ENCODE data around the gene CDT1. TPM values are rescaled to one million over a fixed set of nuclear protein-coding genes. Genes with fewer than 3 reads are reported as not detected.
A peak's percentile ranks its signal among the peaks of the same experiment; 100 is the strongest.
"Not testable (repeated sequence)": the region's sequence is repeated elsewhere in the genome, so short reads cannot be mapped to it uniquely, and the experiment has no call there.

The CDT1 gene
- total and polyA plus RNA-seq, 4 experiments from 2014 or later, result 0.17 to 0.26 (median 0.18) TPM

GRCh38 chr16:88788749-88789148, 14.8 kb upstream of the CDT1 start:
- H3K27ac Mint-ChIP-seq, result peak overlapping the region in 1 of 7 donors; percentile 84
- peaks cover 49% of the 10 kb centered on the region for H3K4me1 ChIP-seq (ENCODE audit: insufficient read depth, low read length)
- H3K36me3 Mint-ChIP-seq; H3K9me3 Mint-ChIP-seq; H3K4me3 ChIP-seq (ENCODE audit: low read length in 2 of 2); H3K27me3 ChIP-seq (ENCODE audit: insufficient read depth, low read length); DNase-seq; H3K27ac ChIP-seq (ENCODE audit: low read depth, low read length); H3K4me3 Mint-ChIP-seq; intact Hi-C loops (cut with micrococcal nuclease); H3K36me3 ChIP-seq (ENCODE audit: insufficient read depth, low read length); H3K9me3 ChIP-seq (ENCODE audit: control insufficient read depth in 1 of 2, low read length in 2 of 2); H3K27me3 Mint-ChIP-seq: not testable (repeated sequence)
- ChIA-PET POLR2A (ENCODE audit: partially characterized antibody) (interaction anchor here (0.8 to 2.4 kb wide), 3 partner anchors 11 to 14 kb away, joined by 3 to 7 read pairs (median 5); partner anchors contain the start of gene CDT1), CTCF (ENCODE audit: partially characterized antibody) (interaction anchor here (1.5 to 2.1 kb wide), 2 partner anchors 12 to 30 kb away, joined by 5 to 7 read pairs; no protein-coding TSS in a partner anchor)
- H3K4me1 Mint-ChIP-seq, result peaks cover 19 to 44% (median 32%) of the 10 kb centered on the region in 4 donors

DNA sequence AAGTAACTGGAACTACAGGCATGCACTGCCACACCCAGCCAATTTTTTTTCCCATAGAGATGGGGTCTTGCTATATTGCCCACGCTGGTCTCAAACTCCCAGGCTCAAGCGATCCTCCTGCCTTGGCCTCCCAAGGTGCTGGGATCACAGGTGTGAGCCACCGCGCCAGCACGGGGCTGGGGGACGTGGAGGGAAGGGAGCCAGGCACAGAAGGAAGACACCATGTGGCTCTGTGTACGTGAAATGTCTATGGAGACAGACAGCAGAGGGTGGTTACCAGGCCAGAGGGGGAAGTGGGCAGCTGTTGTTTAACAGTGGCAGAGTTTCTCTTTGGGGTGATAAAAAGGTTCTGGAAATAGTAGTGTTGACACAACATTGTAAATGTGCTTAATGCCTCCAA, 14.0 kb upstream of the CDT1 start:
- Mint-ChIP-seq H3K9me3 (no peaks in the 10 kb centered on the region), H3K27me3 (no peaks in the 10 kb centered on the region), H3K4me3 (peak overlapping the region in 7 of 8 donors; percentile 24 to 85 (median 60)), H3K27ac (peak overlapping the region; percentile 36 to 95 (median 88)), H3K4me1 (peaks cover 21 to 50% (median 35%) of the 10 kb centered on the region in 4 donors), H3K36me3 (no peaks in the 10 kb centered on the region)
- Histone ChIP-seq H3K27me3 (ENCODE audit: insufficient read depth, low read length) (no peaks in the 10 kb centered on the region), H3K4me1 (ENCODE audit: insufficient read depth, low read length) (peaks cover 53% of the 10 kb centered on the region), H3K36me3 (ENCODE audit: insufficient read depth, low read length) (no peaks in the 10 kb centered on the region), H3K4me3 (ENCODE audit: low read length in 2 of 2) (no peak overlapping the region), H3K27ac (ENCODE audit: low read depth, low read length) (no peak overlapping the region), H3K9me3 (ENCODE audit: control insufficient read depth in 1 of 2, low read length in 2 of 2) (no peaks in the 10 kb centered on the region)
- no peak for DNase-seq
- CTCF ChIA-PET (ENCODE audit: partially characterized antibody), result no interaction called here
- intact Hi-C loops (cut with micrococcal nuclease), result no loop called here
- POLR2A ChIA-PET (ENCODE audit: partially characterized antibody), result interaction anchor here (0.8 kb wide), 1 partner anchor 11 kb away, joined by 3 read pairs; no protein-coding TSS in a partner anchor

DNA sequence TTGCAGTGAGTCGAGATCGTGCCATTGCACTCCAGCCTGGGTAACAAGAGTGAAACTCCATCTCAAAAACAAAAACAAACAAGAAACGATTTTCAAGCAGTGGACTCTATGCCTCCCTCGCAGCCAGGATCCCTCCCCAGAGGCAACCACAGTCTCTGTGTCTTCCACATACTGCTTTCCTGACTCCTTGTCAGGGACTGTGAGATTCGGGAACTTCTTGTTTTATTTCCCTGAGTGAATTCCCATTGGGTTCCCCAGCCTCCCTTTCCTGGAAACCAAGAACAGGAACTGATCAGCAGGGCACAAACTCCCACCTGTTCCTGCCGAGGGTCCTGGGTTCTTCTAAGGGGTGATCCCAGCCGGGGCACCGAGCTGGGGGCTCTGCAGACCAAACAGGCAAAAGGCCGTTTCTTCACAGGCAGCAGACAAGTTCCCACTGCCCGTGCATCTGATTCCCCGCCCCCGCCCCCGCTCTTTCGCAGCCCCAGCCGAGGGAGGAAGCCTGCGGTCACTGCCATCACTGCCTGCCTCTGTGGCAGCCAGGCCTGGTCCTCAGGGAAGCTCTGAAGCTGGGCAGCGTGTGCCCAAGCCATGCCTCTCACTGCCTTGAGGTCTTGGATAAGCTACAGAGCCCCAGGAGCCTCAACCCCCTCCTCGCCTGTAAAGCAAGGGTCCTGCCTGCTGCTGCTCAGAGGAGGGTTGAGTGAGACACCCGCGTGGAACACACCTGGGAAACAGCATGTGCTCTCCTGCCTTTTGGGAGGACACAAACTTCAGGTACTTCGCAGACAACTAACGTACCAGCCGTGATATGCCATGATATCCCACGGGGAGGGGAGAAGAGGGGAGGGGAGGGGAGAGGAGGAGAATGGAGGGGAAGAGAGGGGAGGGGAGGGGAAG, 13.0 kb upstream of the CDT1 start:
- ChIA-PET POLR2A (ENCODE audit: partially characterized antibody) (interaction anchor here (0.8 kb wide), 1 partner anchor 427 kb away, joined by 3 read pairs; the partner anchor contains the start of gene ZNF778), CTCF (ENCODE audit: partially characterized antibody) (no interaction called here)
- peak overlapping the region; percentile 67 to 85 (median 76) for H3K4me3 Mint-ChIP-seq
- H3K9me3 Mint-ChIP-seq, result no peaks in the 10 kb centered on the region
- H3K4me1 Mint-ChIP-seq, result peaks cover 29 to 59% (median 44%) of the 10 kb centered on the region in 4 donors
- DNase-seq, result peak; percentile 51 to 78 (median 55)
- Histone ChIP-seq H3K27me3 (ENCODE audit: insufficient read depth, low read length) (no peaks in the 10 kb centered on the region), H3K4me3 (ENCODE audit: low read length in 2 of 2) (peak overlapping the region; percentile 22 to 32), H3K4me1 (ENCODE audit: insufficient read depth, low read length) (peaks cover 62% of the 10 kb centered on the region), H3K9me3 (ENCODE audit: control insufficient read depth in 1 of 2, low read length in 2 of 2) (no peaks in the 10 kb centered on the region), H3K36me3 (ENCODE audit: insufficient read depth, low read length) (no peaks in the 10 kb centered on the region), H3K27ac (ENCODE audit: low read depth, low read length) (peak overlapping the region; percentile 38)
- no peaks in the 10 kb centered on the region for H3K36me3 Mint-ChIP-seq
- H3K27ac Mint-ChIP-seq, result peak overlapping the region; percentile 75 to 95 (median 91)
- intact Hi-C loops (cut with micrococcal nuclease), result loop anchor here (1.0 kb wide), 1 partner anchor 13 kb away; the partner anchor contains the start of gene CDT1
- no peaks in the 10 kb centered on the region for H3K27me3 Mint-ChIP-seq

DNA sequence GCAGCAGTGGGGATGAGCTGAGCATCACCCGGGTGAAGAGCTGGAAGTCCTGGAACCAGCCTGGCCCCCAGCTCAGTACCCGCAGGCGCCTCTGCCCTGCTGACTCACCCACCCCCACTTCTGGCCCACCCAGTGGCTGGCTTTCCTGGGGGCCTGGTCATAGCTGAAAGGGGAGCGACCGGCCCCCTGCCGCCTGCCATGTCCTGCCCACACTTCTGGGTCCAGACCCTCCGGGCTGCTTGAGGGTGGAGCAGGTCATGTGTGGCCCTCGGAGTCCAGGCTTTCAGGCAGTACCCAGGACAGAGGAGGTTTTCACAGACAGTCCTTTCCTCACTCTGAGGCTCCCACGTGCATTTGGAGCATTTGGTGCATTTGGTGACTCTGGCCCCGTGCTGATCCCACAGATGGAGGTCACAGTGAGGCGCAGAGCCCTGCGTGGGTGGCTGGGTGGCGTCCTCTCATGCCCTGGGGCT, 11.5 kb upstream of the CDT1 start:
- H3K27ac Mint-ChIP-seq, result peak overlapping the region in 5 of 7 donors; percentile 47 to 90 (median 75)

DNA sequence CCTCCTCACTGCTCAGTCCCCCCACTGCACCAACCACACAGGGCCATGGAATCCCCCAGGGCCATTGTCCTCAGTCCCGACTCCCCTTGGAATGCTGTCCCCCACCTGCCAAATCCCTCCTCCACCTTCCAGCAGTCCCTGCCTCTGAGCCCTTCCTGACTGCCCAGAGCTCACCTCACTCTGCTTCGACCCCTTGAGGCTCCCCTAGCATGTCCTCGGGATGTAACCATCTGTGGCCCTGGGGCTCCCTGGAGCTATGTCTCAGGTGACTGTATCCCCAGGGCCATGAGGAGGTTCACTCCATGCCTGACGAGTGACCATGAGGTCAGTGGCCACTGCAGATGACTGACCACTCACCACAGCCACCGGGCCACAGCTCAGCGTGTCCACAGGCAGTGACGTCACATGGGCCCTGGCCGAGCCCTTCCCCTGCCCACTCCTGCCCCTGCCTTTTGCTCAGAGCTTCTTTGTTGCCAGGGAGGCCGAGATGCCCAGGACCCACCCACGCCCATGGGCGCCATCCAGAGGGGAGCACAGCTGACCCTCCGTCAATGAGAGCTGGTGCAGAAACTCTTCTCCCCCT, 10.8 kb upstream of the CDT1 start:
- intact Hi-C loops (cut with micrococcal nuclease), result no loop called here
- no peaks in the 10 kb centered on the region for H3K27me3 Mint-ChIP-seq
- H3K4me3 Mint-ChIP-seq, result peak overlapping the region in 5 of 8 donors; percentile 23 to 57 (median 38)
- H3K27me3 ChIP-seq (ENCODE audit: insufficient read depth, low read length), result no peaks in the 10 kb centered on the region
- H3K27ac Mint-ChIP-seq, result peak overlapping the region in 6 of 7 donors; percentile 48 to 90 (median 81)
- CTCF ChIA-PET (ENCODE audit: partially characterized antibody), result interaction anchor here (0.9 to 1.2 kb wide), 2 partner anchors 10 to 65 kb away, joined by 3 to 4 read pairs; partner anchors contain the start of genes CDT1, GALNS and TRAPPC2L
- peak overlapping the region; percentile 10 for H3K27ac ChIP-seq (ENCODE audit: low read depth, low read length)
- no peak for DNase-seq
- POLR2A ChIA-PET (ENCODE audit: partially characterized antibody), result interaction anchor here (1.3 kb wide), 1 partner anchor 715 kb away, joined by 4 read pairs; the partner anchor contains the start of gene SPG7
- peaks cover 29 to 67% (median 50%) of the 10 kb centered on the region in 4 donors for H3K4me1 Mint-ChIP-seq
- no peaks in the 10 kb centered on the region for H3K9me3 ChIP-seq (ENCODE audit: control insufficient read depth in 1 of 2, low read length in 2 of 2)
- peaks cover 68% of the 10 kb centered on the region for H3K4me1 ChIP-seq (ENCODE audit: insufficient read depth, low read length)
- no peaks in the 10 kb centered on the region for H3K36me3 Mint-ChIP-seq
- H3K4me3 ChIP-seq (ENCODE audit: low read length in 2 of 2), result no peak overlapping the region
- H3K36me3 ChIP-seq (ENCODE audit: insufficient read depth, low read length), result no peaks in the 10 kb centered on the region
- H3K9me3 Mint-ChIP-seq, result no peaks in the 10 kb centered on the region

More for the DNA sequence above, 11.5 kb upstream of the CDT1 start:
- no peaks in the 10 kb centered on the region for H3K36me3 Mint-ChIP-seq
- intact Hi-C loops (cut with micrococcal nuclease), result no loop called here
- Histone ChIP-seq H3K9me3 (ENCODE audit: control insufficient read depth in 1 of 2, low read length in 2 of 2) (no peaks in the 10 kb centered on the region), H3K4me3 (ENCODE audit: low read length in 2 of 2) (no peak overlapping the region), H3K27ac (ENCODE audit: low read depth, low read length) (peak overlapping the region; percentile 10), H3K4me1 (ENCODE audit: insufficient read depth, low read length) (peaks cover 68% of the 10 kb centered on the region), H3K36me3 (ENCODE audit: insufficient read depth, low read length) (no peaks in the 10 kb centered on the region), H3K27me3 (ENCODE audit: insufficient read depth, low read length) (no peaks in the 10 kb centered on the region)
- H3K9me3 Mint-ChIP-seq, result no peaks in the 10 kb centered on the region
- POLR2A ChIA-PET (ENCODE audit: partially characterized antibody), result interaction anchor here (1.3 kb wide), 1 partner anchor 716 kb away, joined by 4 read pairs; the partner anchor contains the start of gene SPG7
- CTCF ChIA-PET (ENCODE audit: partially characterized antibody), result no interaction called here
- H3K27me3 Mint-ChIP-seq, result no peaks in the 10 kb centered on the region
- DNase-seq, result no peak
- peak overlapping the region in 3 of 8 donors; percentile 4 to 38 (median 36) for H3K4me3 Mint-ChIP-seq
- peaks cover 29 to 67% (median 50%) of the 10 kb centered on the region in 4 donors for H3K4me1 Mint-ChIP-seq

DNA sequence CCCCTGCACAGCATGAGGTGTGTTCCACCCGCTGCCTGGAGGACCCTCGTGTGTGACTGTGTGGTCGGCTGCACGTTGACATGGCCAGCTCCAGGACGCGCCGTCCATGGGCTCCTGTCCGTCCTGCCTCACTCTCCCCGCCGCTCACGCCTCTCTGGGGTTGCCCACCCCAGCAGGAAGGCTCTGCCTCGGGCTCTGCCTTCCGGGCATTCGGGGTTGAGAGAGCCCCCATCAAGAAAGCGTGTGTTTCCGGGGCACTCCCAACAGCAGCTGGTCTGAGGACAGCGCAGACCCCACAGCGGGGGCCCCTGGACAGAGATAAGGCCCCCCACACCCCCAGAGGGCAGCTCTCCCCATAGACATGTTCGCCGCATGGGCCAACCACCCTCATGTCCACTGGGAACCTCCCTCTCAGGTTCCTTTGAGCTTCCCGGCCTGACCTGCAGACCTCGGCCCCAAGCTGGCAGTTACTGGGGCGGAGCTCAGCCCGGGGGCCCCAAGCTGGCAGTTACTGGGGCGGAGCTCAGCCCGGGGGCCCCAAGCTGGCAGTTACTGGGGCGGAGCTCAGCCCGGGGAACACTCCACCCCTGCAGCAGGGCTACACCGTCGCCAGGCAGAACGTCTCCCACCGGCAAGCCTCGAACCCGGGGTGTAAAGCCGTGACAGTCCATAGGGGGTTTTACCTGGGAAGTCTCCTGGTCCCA, 10.2 kb upstream of the CDT1 start:
- intact Hi-C loops (cut with micrococcal nuclease), result no loop called here
- no peak overlapping the region for H3K4me3 ChIP-seq (ENCODE audit: low read length in 2 of 2)
- peaks cover 68% of the 10 kb centered on the region for H3K4me1 ChIP-seq (ENCODE audit: insufficient read depth, low read length)
- ChIA-PET CTCF (ENCODE audit: partially characterized antibody) (interaction anchor here (0.9 to 1.3 kb wide), 4 partner anchors 7 to 64 kb away, joined by 3 to 5 read pairs (median 4); partner anchors contain the start of genes CDT1, GALNS and TRAPPC2L), POLR2A (ENCODE audit: partially characterized antibody) (interaction anchor here (1.3 kb wide), 1 partner anchor 715 kb away, joined by 4 read pairs; the partner anchor contains the start of gene SPG7)
- peak overlapping the region in 5 of 7 donors; percentile 60 to 90 (median 76) for H3K27ac Mint-ChIP-seq
- H3K9me3 ChIP-seq (ENCODE audit: control insufficient read depth in 1 of 2, low read length in 2 of 2), result no peaks in the 10 kb centered on the region
- H3K9me3 Mint-ChIP-seq, result no peaks in the 10 kb centered on the region
- no peak for DNase-seq
- H3K4me3 Mint-ChIP-seq, result peak overlapping the region in 4 of 8 donors; percentile 36 to 62 (median 45)
- H3K36me3 ChIP-seq (ENCODE audit: insufficient read depth, low read length), result no peaks in the 10 kb centered on the region
- no peaks in the 10 kb centered on the region for H3K27me3 ChIP-seq (ENCODE audit: insufficient read depth, low read length)
- H3K27ac ChIP-seq (ENCODE audit: low read depth, low read length), result no peak overlapping the region
- peaks cover 29 to 67% (median 50%) of the 10 kb centered on the region in 4 donors for H3K4me1 Mint-ChIP-seq
- H3K27me3 Mint-ChIP-seq, result no peaks in the 10 kb centered on the region
- no peaks in the 10 kb centered on the region for H3K36me3 Mint-ChIP-seq

Measured in CD4-positive, alpha-beta memory T cell (primary cell).